VCaP (cell line): ENCODE measurements around the gene SDS.

Source experiments
- H3K27ac ChIP-seq: fragments of 450-650 bp; 2 replicates; pipeline ENCODE4 v1.5.1; 2017
- CTCF ChIP-seq: fragments of 450-650 bp; conservative IDR thresholded peaks from 2 replicates; pipeline ENCODE4 v1.5.1; 2017; ENCODE audit warnings: mild to moderate bottlenecking, moderate library complexity

SDS gene

GRCh38 chr12:113402586-113403260 is 964 bp downstream of the SDS start:
- TF ChIP-seq CTCF = no peak

GRCh38 chr12:113401066-113402000 is 2.4 kb downstream of the SDS start:
- H3K27ac ChIP-seq = no peak overlapping the region
- TF ChIP-seq CTCF = no peak

More at GRCh38 chr12:113402586-113403260, 964 bp downstream of the SDS start:
- no peak overlapping the region for H3K27ac ChIP-seq

GRCh38 chr12:113400362-113400761 is 3.3 kb downstream of the SDS start:
- H3K27ac ChIP-seq = no peak overlapping the region
- no peak for TF ChIP-seq CTCF

- H3K27ac ChIP-seq = no peak overlapping the region
- TF ChIP-seq CTCF = no peak
These were observed 4.2 kb downstream of the SDS start for GRCh38 chr12:113399490-113399889.

DNA sequence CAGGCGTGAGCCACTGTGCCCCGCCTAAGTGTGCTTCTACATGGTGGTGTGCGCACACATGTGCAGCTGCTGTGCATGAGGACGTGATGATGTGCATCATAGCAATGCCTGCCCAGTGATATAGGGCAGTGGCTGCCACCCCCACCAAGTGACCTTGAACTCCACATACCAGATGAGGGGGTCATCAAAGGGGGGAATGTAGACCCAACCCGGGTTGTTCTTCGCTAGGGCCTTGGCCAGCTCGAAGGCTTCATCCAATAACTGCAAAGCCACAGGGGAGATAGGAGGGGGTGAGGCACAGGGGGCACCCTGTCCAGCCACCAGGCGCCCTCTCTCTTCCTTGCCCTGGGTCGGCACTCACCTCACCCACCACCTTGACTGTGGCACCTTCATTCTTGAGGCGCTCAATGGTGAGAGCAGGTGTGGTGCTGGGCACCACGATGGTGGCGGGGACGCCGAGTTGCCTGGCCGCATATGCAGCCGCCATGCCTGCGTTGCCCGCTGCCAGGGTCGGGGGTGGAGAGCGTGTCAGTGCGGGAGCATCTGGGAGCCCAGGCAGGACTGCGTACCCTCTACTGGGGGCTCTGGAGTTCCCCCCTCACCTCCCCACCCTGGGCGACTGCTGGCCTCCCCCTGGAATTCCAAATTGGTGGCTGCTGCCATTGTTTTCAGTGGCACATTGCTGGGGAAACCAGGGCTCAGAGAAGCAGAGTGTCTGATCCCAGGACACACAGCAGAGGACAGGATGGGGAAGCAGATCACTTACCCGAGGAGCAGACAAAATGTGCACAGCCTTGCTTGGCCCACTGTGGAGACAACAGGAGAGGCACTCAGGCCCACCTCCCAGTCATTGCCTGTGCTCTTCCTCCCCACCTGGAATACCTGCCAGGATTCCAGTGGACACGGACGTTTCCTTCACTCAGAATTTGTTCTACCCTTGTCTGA is 5.1 kb downstream of the SDS start:
- H3K27ac ChIP-seq = no peak overlapping the region
- TF ChIP-seq CTCF = no peak

DNA sequence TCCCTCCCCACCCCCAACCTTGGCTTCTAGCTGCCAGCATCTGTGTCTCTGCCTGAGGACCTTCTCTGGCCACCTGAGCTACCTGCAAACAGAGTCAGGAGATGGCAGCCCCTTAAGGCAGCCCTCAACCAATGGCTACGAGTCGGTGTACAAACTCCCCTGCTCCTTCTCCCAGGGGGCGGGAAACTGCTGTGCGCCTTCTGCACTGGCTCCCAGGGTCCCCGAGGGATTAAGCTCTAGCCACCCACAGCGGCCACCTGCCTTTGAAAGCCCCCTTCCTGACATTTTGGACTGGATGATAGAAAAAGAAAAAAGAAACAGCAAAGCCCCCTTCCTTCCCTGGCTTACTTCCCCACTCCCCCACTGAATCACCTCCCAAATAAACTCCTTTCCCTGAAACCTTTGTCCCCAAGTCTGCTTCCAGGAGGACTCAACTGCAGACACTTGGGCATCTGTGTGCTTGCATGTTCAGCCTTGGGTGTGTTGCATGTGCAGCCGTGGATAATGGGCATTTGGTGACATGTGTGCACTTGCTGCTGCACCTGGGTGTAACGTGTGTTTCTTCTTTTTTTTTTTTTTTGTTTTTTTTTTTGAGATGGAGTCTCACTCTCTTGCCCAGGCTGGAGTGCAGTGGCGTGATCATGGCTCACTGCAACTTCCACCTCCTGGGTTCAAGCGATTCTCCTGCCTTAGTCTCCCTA is 6.0 kb downstream of the SDS start:
- TF ChIP-seq CTCF = no peak
- H3K27ac ChIP-seq = no peak overlapping the region
